HCT116 (cell line): Measurements from ENCODE around the gene ARHGAP18. TPM values are rescaled to one million over a fixed set of nuclear protein-coding genes. Genes with fewer than 3 reads are reported as not detected.

ENCODE experiments used
- ATAC-seq: fragments of 200-7000 bp; cut with Tn5 transposase; 2 replicates; pipeline ENCODE4 v1.9.1; 2020; ENCODE audit warnings: mild to moderate bottlenecking, moderate library complexity
- BruUV-seq: library from RNA; stranded (reverse); fragments of 400-500 nt; replicated peaks from 2 replicates; lab custom pipeline; 2021; lab: Mats Ljungman, UMichigan
- CTCF ChIA-PET: fragments of 300-600 bp; sonication (Branson Sonifier 250); formaldehyde crosslinking; loops from one replicate; lab custom pipeline; 2021; ENCODE audit warnings: antibody characterized with exemption; lab: Charles Lee
- POLR2A ChIA-PET: fragments of 300-600, 350-600 bp; sonication (Branson Sonifier 250); formaldehyde crosslinking; loops from one replicate; lab custom pipeline; 2021; ENCODE audit warnings: antibody characterized with exemption; lab: Charles Lee
- RAD21 ChIA-PET, 2 experiments: fragments of 300-600 bp; sonication (Branson Sonifier 250); formaldehyde crosslinking; loops; one replicate each; lab custom pipeline; 2023; ENCODE audit warnings: low total read pairs in 2 of 2; ENCODE audit not compliant: uncharacterized antibody in 2 of 2, unreplicated experiment in 2 of 2, low non-redundant PET in 1 of 2; lab: Charles Lee
- DNase-seq: peaks from one replicate; pipeline ENCODE4 v3.0.0-alpha.2; 2010; ENCODE audit warnings: low read depth, low spot score
- H2AFZ ChIP-seq: fragments of 200-600 bp; shearing (Covaris generic), sonication (generic); 2 replicates; pipeline ENCODE4 v1.6.1; 2017; ENCODE audit warnings: low read depth, mixed run types, mixed read lengths, antibody characterized with exemption, low read length; ENCODE audit not compliant: poor library complexity, severe bottlenecking
- H3K27ac ChIP-seq: 2 replicates; pipeline ENCODE4 v1.5.1; 2012; ENCODE audit warnings: low read depth, low read length
- H3K27me3 ChIP-seq: fragments of 200-600 bp; sonication (generic); 2 replicates; pipeline ENCODE4 v1.6.1; 2016; ENCODE audit warnings: mixed run types, low read length, mixed read lengths; ENCODE audit not compliant: insufficient read depth
- H3K36me3 ChIP-seq, 2 experiments: fragments of 200-500 bp in 1 of 2; fragments of 200-600 bp in 1 of 2; sonication (Bioruptor generic) in 1 of 2; sonication (generic) in 1 of 2; 2 replicates each; pipeline versions ENCODE4 v1.5.1 to v1.6.1; 2014 to 2016; ENCODE audit warnings: low read length in 2 of 2, inconsistent platforms in 1 of 2, mixed read lengths in 1 of 2, mixed run types in 1 of 2; ENCODE audit not compliant: insufficient read depth in 2 of 2, control insufficient read depth in 1 of 2
- H3K4me1 ChIP-seq, 2 experiments: fragments of 200-600 bp in 1 of 2; sonication (generic) in 1 of 2; 2 replicates each; pipeline versions ENCODE4 v1.5.1 to v1.6.1; 2012 to 2017; ENCODE audit warnings: low read length in 2 of 2, inconsistent platforms in 1 of 2, mild to moderate bottlenecking in 1 of 2, mixed read lengths in 1 of 2, mixed run types in 1 of 2, moderate library complexity in 1 of 2; ENCODE audit not compliant: insufficient read depth in 2 of 2, control insufficient read depth in 1 of 2
- H3K4me2 ChIP-seq: fragments of 200-600 bp; sonication (generic); 2 replicates; pipeline ENCODE4 v1.6.1; 2017; ENCODE audit warnings: mixed run types, low read length, mixed read lengths
- H3K4me3 ChIP-seq, 2 experiments: fragments of 200-600 bp in 1 of 2; sonication (generic) in 1 of 2; replicated peaks in 1 of 2; 2 replicates each; pipeline ENCODE4 v1.5.1; 2011 to 2016; ENCODE audit warnings: low read length in 2 of 2, control low read depth in 1 of 2, low read depth in 1 of 2, mild to moderate bottlenecking in 1 of 2, mixed read lengths in 1 of 2, mixed run types in 1 of 2
- H3K79me2 ChIP-seq: fragments of 200-600 bp; sonication (generic); 2 replicates; pipeline ENCODE4 v1.6.1; 2017; ENCODE audit warnings: mild to moderate bottlenecking, mixed run types, low read length, moderate library complexity, mixed read lengths; ENCODE audit not compliant: insufficient read depth
- H3K9ac ChIP-seq: fragments of 200-600 bp; sonication (generic); 2 replicates; pipeline ENCODE4 v1.6.1; 2016; ENCODE audit warnings: low read length, mixed read lengths
- H3K9me2 ChIP-seq: fragments of 200-600 bp; sonication (generic), shearing (Covaris generic); 2 replicates; pipeline ENCODE4 v1.6.1; 2017; ENCODE audit warnings: mixed run types, mild to moderate bottlenecking, moderate library complexity; ENCODE audit not compliant: insufficient read depth
- H3K9me3 ChIP-seq, 2 experiments: fragments of 200-500 bp in 1 of 2; fragments of 200-600 bp in 1 of 2; sonication (Bioruptor generic) in 1 of 2; sonication (generic) in 1 of 2; 2 replicates each; pipeline ENCODE4 v1.6.1; 2014 to 2017; ENCODE audit warnings: low read length in 2 of 2, mixed read lengths in 2 of 2, inconsistent platforms in 1 of 2, low read depth in 1 of 2, mild to moderate bottlenecking in 1 of 2, mixed run types in 1 of 2, moderate library complexity in 1 of 2; ENCODE audit not compliant: control insufficient read depth in 1 of 2, insufficient read depth in 1 of 2
- H4K20me1 ChIP-seq: fragments of 200-600 bp; sonication (generic), shearing (Covaris generic); 2 replicates; pipeline ENCODE4 v1.6.1; 2017; ENCODE audit warnings: mixed run types, mild to moderate bottlenecking, moderate library complexity; ENCODE audit not compliant: insufficient read depth
- CBX3 ChIP-seq: IDR thresholded peaks from 2 replicates; pipeline ENCODE4 v1.6.1; 2012; ENCODE audit warnings: low read depth
- EGR1 ChIP-seq: IDR thresholded peaks from 2 replicates; pipeline ENCODE4 v1.6.1; 2012; ENCODE audit warnings: low read depth
- ELF1 ChIP-seq: IDR thresholded peaks from 2 replicates; pipeline ENCODE4 v1.6.1; 2012; ENCODE audit warnings: low read depth, borderline replicate concordance
- EZH2phosphoT487 ChIP-seq: fragments of 200-600 bp; IDR thresholded peaks from 2 replicates; pipeline ENCODE4 v1.6.1; 2018; ENCODE audit warnings: antibody characterized with exemption, borderline replicate concordance
- FOSL1 ChIP-seq: IDR thresholded peaks from 2 replicates; pipeline ENCODE4 v1.6.1; 2012; ENCODE audit warnings: low read depth
- JUND ChIP-seq: IDR thresholded peaks from 2 replicates; pipeline ENCODE4 v1.6.1; 2012
- POLR2A ChIP-seq: IDR thresholded peaks from 2 replicates; pipeline ENCODE4 v1.7.0; 2011; ENCODE audit warnings: borderline replicate concordance; ENCODE audit not compliant: insufficient read depth, insufficient read length; ENCODE audit errors: extremely low read depth
- POLR2AphosphoS5 ChIP-seq: IDR thresholded peaks from 2 replicates; pipeline ENCODE4 v1.6.1; 2011; ENCODE audit warnings: mild to moderate bottlenecking, low read depth, low read length, moderate library complexity
- SIN3A ChIP-seq: IDR thresholded peaks from 2 replicates; pipeline ENCODE4 v1.6.1; 2012; ENCODE audit warnings: low read depth
- SP1 ChIP-seq: IDR thresholded peaks from 2 replicates; pipeline ENCODE4 v1.6.1; 2012; ENCODE audit warnings: low read depth
- TCF7L2 ChIP-seq: IDR thresholded peaks from 2 replicates; pipeline ENCODE4 v1.7.0; 2011; ENCODE audit warnings: borderline replicate concordance, inconsistent platforms; ENCODE audit not compliant: insufficient read depth, insufficient read length; ENCODE audit errors: extremely low read depth
- YY1 ChIP-seq: IDR thresholded peaks from 2 replicates; pipeline ENCODE4 v1.6.1; 2011; ENCODE audit warnings: low read length, low read depth, moderate library complexity, mild to moderate bottlenecking; ENCODE audit not compliant: insufficient replicate concordance; ENCODE audit errors: extremely low read depth
- intact Hi-C: fragments of 100-400 bp; cut with micrococcal nuclease; formaldehyde crosslinking; loops from 2 replicates; pipeline ENCODE4 v1.10.0; 2022
- total RNA-seq: library from RNA; stranded (reverse); gene quantifications from one replicate; pipeline ENCODE4 v1.2.1, GENCODE V29; 2021; ENCODE audit not compliant: unreplicated experiment
- TF ChIP-seq, protein P1 (sequence below): IDR thresholded peaks from 2 replicates; pipeline ENCODE4 v1.6.1; 2011; ENCODE audit warnings: mild to moderate bottlenecking, low read length, moderate library complexity; ENCODE audit not compliant: insufficient replicate concordance; ENCODE audit errors: extremely low read depth
- TF ChIP-seq, protein P2 (sequence below), 3 experiments: fragments of 200-600 bp in 1 of 3; sonication (generic) in 1 of 3; IDR thresholded peaks in 2 of 3; conservative IDR thresholded peaks in 1 of 3; 2 replicates each; pipeline ENCODE4 v1.5.1; 2012 to 2017; ENCODE audit warnings: low read depth in 2 of 3, low read length in 2 of 3, antibody characterized with exemption in 1 of 3, borderline replicate concordance in 1 of 3, control low read depth in 1 of 3, mild to moderate bottlenecking in 1 of 3, mixed read lengths in 1 of 3, mixed run types in 1 of 3, moderate library complexity in 1 of 3; ENCODE audit not compliant: insufficient read depth in 1 of 3

The ARHGAP18 gene
- total RNA-seq, 1 experiment from 2014 or later, result 70.3 TPM

DNA sequence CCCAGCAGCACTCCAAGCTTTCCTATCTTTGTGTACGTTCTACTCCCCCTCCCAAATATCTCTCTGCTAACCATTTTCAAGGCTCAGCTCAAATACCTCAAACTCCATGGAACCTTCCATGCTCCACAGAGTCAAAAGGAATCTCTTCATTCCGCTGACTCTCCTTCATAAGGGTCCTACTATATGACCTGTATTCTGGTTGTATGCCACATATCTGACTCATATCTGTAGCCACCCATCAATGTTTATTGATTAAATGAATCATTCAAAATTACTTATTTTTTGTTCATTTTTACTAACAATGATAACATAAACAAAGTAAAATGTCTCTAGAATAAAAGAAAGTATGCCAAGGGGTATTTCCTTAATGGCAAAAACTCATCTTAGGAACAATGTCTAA is 123.2 kb downstream of the ARHGAP18 start:
- POLR2A ChIA-PET, result no interaction called here
- Histone ChIP-seq H3K9ac (no peak overlapping the region), H2AFZ (no peak overlapping the region), H3K27ac (no peak overlapping the region), H3K9me2 (no peaks in the 10 kb centered on the region), H3K36me3 (peaks cover 2 to 12% of the 10 kb centered on the region in 2 experiments; a peak in 2 of 4 replicates), H3K4me1 (no peaks in the 10 kb centered on the region), H3K9me3 (no peaks in the 10 kb centered on the region), H3K27me3 (no peaks in the 10 kb centered on the region), H3K4me2 (no peak overlapping the region), H3K4me3 (no peak overlapping the region)
- BruUV-seq, result no TSS peak
- CTCF ChIA-PET, result no interaction called here
- no peak for DNase-seq
- intact Hi-C loops, result loop anchor here (10.0 kb wide), 1 partner anchor 1982 kb away; no protein-coding TSS in a partner anchor
- ATAC-seq, result no peak
- RAD21 ChIA-PET, result no interaction called here
- TF ChIP-seq JUND (0 out of 2 replicates have a peak, but pooled peaks have one; percentile 14), ELF1 (no peak), EZH2phosphoT487 (no peak)
- TF ChIP-seq, all 23 proteins: peak for 1
- Histone ChIP-seq H3K79me2 (no peaks in the 10 kb centered on the region), H4K20me1 (no peaks in the 10 kb centered on the region)

DNA sequence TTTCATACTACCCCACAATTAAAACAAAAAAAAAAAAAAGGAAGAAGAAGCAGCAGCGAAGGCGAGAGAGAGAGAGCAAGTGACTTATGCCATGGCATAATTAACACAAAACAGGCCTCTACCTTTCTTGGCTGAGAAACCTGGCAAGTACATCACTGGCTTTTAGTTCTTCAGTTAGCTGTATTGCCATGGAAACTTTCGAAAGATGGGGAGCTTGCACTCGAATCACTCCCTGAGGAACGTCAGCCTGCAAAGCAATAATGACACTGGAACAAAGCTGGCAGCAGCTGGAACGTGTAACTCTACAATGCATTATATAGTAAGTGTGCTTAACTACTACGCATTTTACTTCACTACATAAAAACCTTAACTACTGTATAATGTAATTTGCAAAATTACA is 126.1 kb downstream of the ARHGAP18 start:
- Histone ChIP-seq H3K4me1 (no peaks in the 10 kb centered on the region), H3K27ac (no peak overlapping the region), H3K9me3 (no peaks in the 10 kb centered on the region), H3K79me2 (no peaks in the 10 kb centered on the region), H3K9ac (no peak overlapping the region), H2AFZ (no peak overlapping the region), H3K9me2 (no peaks in the 10 kb centered on the region), H3K4me2 (no peak overlapping the region), H3K27me3 (no peaks in the 10 kb centered on the region), H4K20me1 (no peaks in the 10 kb centered on the region), H3K4me3 (no peak overlapping the region), H3K36me3 (peaks cover 9 to 23% of the 10 kb centered on the region in 2 experiments; a peak in 3 of 4 replicates)
- BruUV-seq, result no TSS peak
- RAD21 ChIA-PET, result no interaction called here
- DNase-seq, result no peak
- POLR2A ChIA-PET, result no interaction called here
- ATAC-seq, result no peak
- CTCF ChIA-PET, result no interaction called here
- intact Hi-C loops, result loop anchor here (10.0 kb wide), 1 partner anchor 1979 kb away; no protein-coding TSS in a partner anchor
- TF ChIP-seq TCF7L2 (no peak), YY1 (no peak), EGR1 (no peak), FOSL1 (no peak), CBX3 (no peak), ELF1 (no peak), JUND (no peak), SP1 (no peak), POLR2A (no peak), SIN3A (no peak), POLR2AphosphoS5 (no peak)
- TF ChIP-seq, protein P1, sequence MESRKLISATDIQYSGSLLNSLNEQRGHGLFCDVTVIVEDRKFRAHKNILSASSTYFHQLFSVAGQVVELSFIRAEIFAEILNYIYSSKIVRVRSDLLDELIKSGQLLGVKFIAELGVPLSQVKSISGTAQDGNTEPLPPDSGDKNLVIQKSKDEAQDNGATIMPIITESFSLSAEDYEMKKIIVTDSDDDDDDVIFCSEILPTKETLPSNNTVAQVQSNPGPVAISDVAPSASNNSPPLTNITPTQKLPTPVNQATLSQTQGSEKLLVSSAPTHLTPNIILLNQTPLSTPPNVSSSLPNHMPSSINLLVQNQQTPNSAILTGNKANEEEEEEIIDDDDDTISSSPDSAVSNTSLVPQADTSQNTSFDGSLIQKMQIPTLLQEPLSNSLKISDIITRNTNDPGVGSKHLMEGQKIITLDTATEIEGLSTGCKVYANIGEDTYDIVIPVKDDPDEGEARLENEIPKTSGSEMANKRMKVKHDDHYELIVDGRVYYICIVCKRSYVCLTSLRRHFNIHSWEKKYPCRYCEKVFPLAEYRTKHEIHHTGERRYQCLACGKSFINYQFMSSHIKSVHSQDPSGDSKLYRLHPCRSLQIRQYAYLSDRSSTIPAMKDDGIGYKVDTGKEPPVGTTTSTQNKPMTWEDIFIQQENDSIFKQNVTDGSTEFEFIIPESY, result no peak
- TF ChIP-seq, protein P2, sequence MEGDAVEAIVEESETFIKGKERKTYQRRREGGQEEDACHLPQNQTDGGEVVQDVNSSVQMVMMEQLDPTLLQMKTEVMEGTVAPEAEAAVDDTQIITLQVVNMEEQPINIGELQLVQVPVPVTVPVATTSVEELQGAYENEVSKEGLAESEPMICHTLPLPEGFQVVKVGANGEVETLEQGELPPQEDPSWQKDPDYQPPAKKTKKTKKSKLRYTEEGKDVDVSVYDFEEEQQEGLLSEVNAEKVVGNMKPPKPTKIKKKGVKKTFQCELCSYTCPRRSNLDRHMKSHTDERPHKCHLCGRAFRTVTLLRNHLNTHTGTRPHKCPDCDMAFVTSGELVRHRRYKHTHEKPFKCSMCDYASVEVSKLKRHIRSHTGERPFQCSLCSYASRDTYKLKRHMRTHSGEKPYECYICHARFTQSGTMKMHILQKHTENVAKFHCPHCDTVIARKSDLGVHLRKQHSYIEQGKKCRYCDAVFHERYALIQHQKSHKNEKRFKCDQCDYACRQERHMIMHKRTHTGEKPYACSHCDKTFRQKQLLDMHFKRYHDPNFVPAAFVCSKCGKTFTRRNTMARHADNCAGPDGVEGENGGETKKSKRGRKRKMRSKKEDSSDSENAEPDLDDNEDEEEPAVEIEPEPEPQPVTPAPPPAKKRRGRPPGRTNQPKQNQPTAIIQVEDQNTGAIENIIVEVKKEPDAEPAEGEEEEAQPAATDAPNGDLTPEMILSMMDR (IDR thresholded peaks at IDR 0.05 in 2 of 3, conservative IDR thresholded peaks at IDR 0.05 in 1 of 3; ENCODE audit: borderline replicate concordance in 1 of 3, insufficient read depth in 1 of 3, low read depth in 2 of 3, low read length in 2 of 3), result no peak
